Activated CD8-positive, alpha-beta T cell treated with anti-CD3 and anti-CD28 coated beads for 36 hours (primary cell): Measurements from ENCODE around the gene CACNA1E. TPM values are rescaled to one million over a fixed set of nuclear protein-coding genes. Genes with fewer than 3 reads are reported as not detected.

ENCODE experiments used
- ATAC-seq: fragments of 200-7000 bp; cut with Tn5 transposase; one replicate; pipeline ENCODE4 v1.10.0; 2021; ENCODE audit warnings: mild to moderate bottlenecking, moderate library complexity
- CTCF ChIA-PET: fragments of 350-600 bp; sonication (Branson Sonifier 250); formaldehyde crosslinking; loops from one replicate; lab custom pipeline; 2021; ENCODE audit warnings: antibody characterized with exemption; lab: Charles Lee
- POLR2A ChIA-PET: fragments of 350-600 bp; sonication (Branson Sonifier 250); formaldehyde crosslinking; loops from one replicate; lab custom pipeline; 2021; ENCODE audit warnings: antibody characterized with exemption; lab: Charles Lee
- DNase-seq: peaks from one replicate; pipeline ENCODE4 v3.0.0-alpha.2; 2020
- H3K27ac Mint-ChIP-seq: one replicate; pipeline ENCODE4 v1.8.0; 2021; ENCODE audit warnings: mild to moderate bottlenecking, mixed read lengths
- H3K27me3 Mint-ChIP-seq: one replicate; pipeline ENCODE4 v1.8.0; 2021; ENCODE audit warnings: mixed read lengths
- H3K36me3 Mint-ChIP-seq: one replicate; pipeline ENCODE4 v1.8.0; 2021; ENCODE audit warnings: low read depth, mixed read lengths
- H3K4me1 Mint-ChIP-seq: one replicate; pipeline ENCODE4 v1.8.0; 2021; ENCODE audit warnings: low read depth, mixed read lengths
- H3K4me3 Mint-ChIP-seq: one replicate; pipeline ENCODE4 v1.8.0; 2021; ENCODE audit warnings: mild to moderate bottlenecking, moderate library complexity, mixed read lengths
- H3K9me3 Mint-ChIP-seq: one replicate; pipeline ENCODE4 v1.8.0; 2021; ENCODE audit warnings: mixed read lengths
- intact Hi-C: fragments of 100-400 bp; cut with micrococcal nuclease; formaldehyde crosslinking; loops from one replicate; pipeline ENCODE4 v1.10.0; 2022
- total RNA-seq, 2 experiments: library from RNA; stranded (reverse); gene quantifications; one replicate each; pipeline ENCODE4 v1.2.3, GENCODE V29; 2021
- TF ChIP-seq, protein P1 (sequence below): fragments of 200-600 bp; IDR thresholded peaks from one replicate; pipeline ENCODE4 v1.8.0; 2022; ENCODE audit warnings: antibody characterized with exemption, mild to moderate bottlenecking

The CACNA1E gene
- total RNA-seq, 2 experiments from 2014 or later, result not detected

- DNase-seq (no peak), ATAC-seq (no peak)
- ChIA-PET CTCF (interaction anchor here (1.2 kb wide), 1 partner anchor 9 kb away, joined by 3 read pairs; no protein-coding TSS in a partner anchor), POLR2A (interaction anchor here (0.6 kb wide), 1 partner anchor 158 kb away, joined by 3 read pairs; no protein-coding TSS in a partner anchor)
- Mint-ChIP-seq H3K4me3 (no peak overlapping the region), H3K27me3 (peaks cover 15% of the 10 kb centered on the region), H3K9me3 (no peaks in the 10 kb centered on the region), H3K36me3 (no peaks in the 10 kb centered on the region), H3K4me1 (no peaks in the 10 kb centered on the region), H3K27ac (no peak overlapping the region)
- TF ChIP-seq, protein P1, sequence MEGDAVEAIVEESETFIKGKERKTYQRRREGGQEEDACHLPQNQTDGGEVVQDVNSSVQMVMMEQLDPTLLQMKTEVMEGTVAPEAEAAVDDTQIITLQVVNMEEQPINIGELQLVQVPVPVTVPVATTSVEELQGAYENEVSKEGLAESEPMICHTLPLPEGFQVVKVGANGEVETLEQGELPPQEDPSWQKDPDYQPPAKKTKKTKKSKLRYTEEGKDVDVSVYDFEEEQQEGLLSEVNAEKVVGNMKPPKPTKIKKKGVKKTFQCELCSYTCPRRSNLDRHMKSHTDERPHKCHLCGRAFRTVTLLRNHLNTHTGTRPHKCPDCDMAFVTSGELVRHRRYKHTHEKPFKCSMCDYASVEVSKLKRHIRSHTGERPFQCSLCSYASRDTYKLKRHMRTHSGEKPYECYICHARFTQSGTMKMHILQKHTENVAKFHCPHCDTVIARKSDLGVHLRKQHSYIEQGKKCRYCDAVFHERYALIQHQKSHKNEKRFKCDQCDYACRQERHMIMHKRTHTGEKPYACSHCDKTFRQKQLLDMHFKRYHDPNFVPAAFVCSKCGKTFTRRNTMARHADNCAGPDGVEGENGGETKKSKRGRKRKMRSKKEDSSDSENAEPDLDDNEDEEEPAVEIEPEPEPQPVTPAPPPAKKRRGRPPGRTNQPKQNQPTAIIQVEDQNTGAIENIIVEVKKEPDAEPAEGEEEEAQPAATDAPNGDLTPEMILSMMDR, result no peak
- intact Hi-C loops, result no loop called here
Measured at GRCh38 chr1:181545395-181545794, 62.1 kb downstream of the CACNA1E start.

DNA sequence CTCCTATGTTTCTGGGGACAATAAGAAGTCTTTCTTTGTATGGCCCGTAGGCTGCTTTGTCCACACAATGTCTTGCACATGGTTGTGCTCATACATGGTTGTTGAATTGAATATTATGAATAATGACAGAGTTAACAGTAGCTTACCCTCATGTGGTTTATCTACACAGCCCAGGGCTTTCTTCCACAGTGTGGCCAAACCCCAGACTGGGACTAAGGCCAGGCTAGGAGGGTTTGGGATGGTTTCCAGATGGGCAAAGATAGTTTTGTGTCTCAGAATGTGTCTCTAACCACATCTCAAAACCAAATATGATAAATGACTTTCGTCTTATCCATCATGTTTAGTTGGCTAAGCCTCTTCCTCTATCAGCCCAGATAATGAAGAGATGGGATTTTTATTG, 65.2 kb downstream of the CACNA1E start:
- Mint-ChIP-seq H3K27me3 (peaks cover 17% of the 10 kb centered on the region), H3K4me3 (no peak overlapping the region), H3K36me3 (no peaks in the 10 kb centered on the region), H3K27ac (no peak overlapping the region), H3K9me3 (no peaks in the 10 kb centered on the region), H3K4me1 (no peaks in the 10 kb centered on the region)
- ATAC-seq, result no peak
- POLR2A ChIA-PET, result no interaction called here
- no peak for DNase-seq
- CTCF ChIA-PET, result no interaction called here
- intact Hi-C loops, result no loop called here
- TF ChIP-seq, protein P1, result no peak

- ATAC-seq, result no peak
Measured at GRCh38 chr1:181551249-181551648, 67.9 kb downstream of the CACNA1E start.

GRCh38 chr1:181551754-181552153, 68.4 kb downstream of the CACNA1E start:
- TF ChIP-seq, protein P1, result no peak
- Mint-ChIP-seq H3K4me1 (no peaks in the 10 kb centered on the region), H3K27ac (no peak overlapping the region), H3K9me3 (no peaks in the 10 kb centered on the region), H3K27me3 (peaks cover 20% of the 10 kb centered on the region), H3K36me3 (no peaks in the 10 kb centered on the region), H3K4me3 (no peak overlapping the region)
- ChIA-PET POLR2A (no interaction called here), CTCF (no interaction called here)
- DNase-seq, result no peak
- no peak for ATAC-seq
- intact Hi-C loops, result no loop called here

More at GRCh38 chr1:181551249-181551648, 67.9 kb downstream of the CACNA1E start:
- POLR2A ChIA-PET, result no interaction called here
- DNase-seq, result no peak
- H3K36me3 Mint-ChIP-seq, result no peaks in the 10 kb centered on the region
- no peaks in the 10 kb centered on the region for H3K4me1 Mint-ChIP-seq
- H3K27me3 Mint-ChIP-seq, result peaks cover 21% of the 10 kb centered on the region
- H3K27ac Mint-ChIP-seq, result no peak overlapping the region
- intact Hi-C loops, result no loop called here
- CTCF ChIA-PET, result no interaction called here
- TF ChIP-seq, protein P1, result no peak
- H3K9me3 Mint-ChIP-seq, result no peaks in the 10 kb centered on the region
- no peak overlapping the region for H3K4me3 Mint-ChIP-seq

DNA sequence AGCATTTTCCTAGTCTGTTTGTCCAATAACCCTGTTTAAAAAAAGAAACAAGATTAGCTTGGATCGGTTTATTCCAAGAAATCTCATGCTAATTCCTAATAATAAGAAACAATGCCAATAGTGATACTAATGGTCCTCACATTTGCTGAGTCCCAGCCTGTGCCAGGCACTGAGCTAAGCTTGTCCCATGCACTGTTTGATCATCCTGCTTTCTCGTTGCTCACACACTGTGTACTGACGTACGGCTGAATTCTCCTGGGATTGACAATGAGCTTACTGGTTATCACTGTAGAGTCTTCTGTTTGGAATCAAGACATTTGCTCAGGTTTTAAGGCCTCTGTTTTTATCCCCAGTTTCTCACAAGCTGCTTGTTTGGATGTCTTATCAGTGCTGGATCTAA, 71.1 kb downstream of the CACNA1E start:
- ChIA-PET POLR2A (no interaction called here), CTCF (interaction anchor here (1.0 kb wide), 1 partner anchor 9 kb away, joined by 3 read pairs; no protein-coding TSS in a partner anchor)
- no peak overlapping the region for H3K27ac Mint-ChIP-seq
- no peak overlapping the region for H3K4me3 Mint-ChIP-seq
- intact Hi-C loops, result no loop called here
- DNase-seq, result no peak
- H3K4me1 Mint-ChIP-seq, result no peaks in the 10 kb centered on the region
- peaks cover 12% of the 10 kb centered on the region for H3K27me3 Mint-ChIP-seq
- H3K36me3 Mint-ChIP-seq, result no peaks in the 10 kb centered on the region
- no peaks in the 10 kb centered on the region for H3K9me3 Mint-ChIP-seq
- TF ChIP-seq, protein P1, result no peak
- no peak for ATAC-seq
